WTC11 (cell line): ENCODE results near the gene NRF1.

Experiments used
- ATF2 ChIP-seq: sonication (generic); formaldehyde crosslinking; IDR thresholded peaks from 2 replicates; pipeline ENCODE4 v1.8.1; 2022; ENCODE audit warnings: low read depth, missing genetic modification reagents, borderline replicate concordance
- ATF6 ChIP-seq: sonication (generic); formaldehyde crosslinking; IDR thresholded peaks from 2 replicates; pipeline ENCODE4 v1.8.1; 2023; ENCODE audit warnings: mild to moderate bottlenecking, missing genetic modification reagents
- CTCF ChIP-seq: fragments of 200-600 bp; IDR thresholded peaks from 2 replicates; pipeline ENCODE4 v1.8.0; 2022; ENCODE audit warnings: antibody characterized with exemption
- FOXP4 ChIP-seq: sonication (generic); formaldehyde crosslinking; IDR thresholded peaks from 2 replicates; pipeline ENCODE4 v1.8.0; 2022; ENCODE audit warnings: mild to moderate bottlenecking, missing genetic modification reagents
- HMGXB4 ChIP-seq: sonication (generic); formaldehyde crosslinking; IDR thresholded peaks from 2 replicates; pipeline ENCODE4 v1.8.1; 2023; ENCODE audit warnings: mild to moderate bottlenecking, moderate library complexity, missing genetic modification reagents
- IRF1 ChIP-seq: sonication (generic); formaldehyde crosslinking; IDR thresholded peaks from 2 replicates; pipeline ENCODE4 v1.8.0; 2023; ENCODE audit warnings: missing genetic modification reagents
- NR2C2 ChIP-seq: sonication (generic); formaldehyde crosslinking; IDR thresholded peaks from 2 replicates; pipeline ENCODE4 v1.8.0; 2022; ENCODE audit warnings: mild to moderate bottlenecking, missing genetic modification reagents
- SMAD4 ChIP-seq: sonication (generic); formaldehyde crosslinking; IDR thresholded peaks from 2 replicates; pipeline ENCODE4 v1.8.0; 2022; ENCODE audit warnings: mild to moderate bottlenecking, missing genetic modification reagents

GRCh38 chr7:129746857-129747529 lies 135.5 kb downstream of the NRF1 start:
- TF ChIP-seq IRF1 (CRISPR knock-in tag) (no peak), ATF6 (no peak), CTCF (no peak), HMGXB4 (CRISPR knock-in tag) (no peak), NR2C2 (CRISPR knock-in tag) (no peak), ATF2 (CRISPR knock-in tag) (no peak), SMAD4 (CRISPR knock-in tag) (no peak), FOXP4 (CRISPR knock-in tag) (no peak)
